OCI-LY7 (cell line): ENCODE data around the gene BLCAP. TPM values are rescaled to one million over a fixed set of nuclear protein-coding genes. Genes with fewer than 3 reads are reported as not detected.

ENCODE experiments used
- BruUV-seq: library from RNA; stranded (reverse); fragments of 400-500 nt; replicated peaks from 2 replicates; lab custom pipeline; 2021; lab: Mats Ljungman, UMichigan
- CTCF ChIA-PET: fragments of 300-600 bp; sonication (Branson Sonifier 250); formaldehyde crosslinking; loops from one replicate; lab custom pipeline; 2022; ENCODE audit warnings: antibody characterized with exemption; ENCODE audit not compliant: unreplicated experiment; lab: Charles Lee
- POLR2A ChIA-PET: fragments of 300-600 bp; sonication (Branson Sonifier 250); formaldehyde crosslinking; loops from one replicate; lab custom pipeline; 2022; ENCODE audit warnings: antibody characterized with exemption; lab: Charles Lee
- DNase-seq: peaks from one replicate; pipeline ENCODE4 v3.0.0-alpha.2; 2015; ENCODE audit warnings: low spot score
- H2AFZ ChIP-seq: fragments of 200-600 bp; sonication (generic), shearing (Covaris generic); 2 replicates; pipeline ENCODE4 v1.6.1; 2014; ENCODE audit warnings: mild to moderate bottlenecking, antibody characterized with exemption, low read length, moderate library complexity
- H3K27ac ChIP-seq: fragments of 200-600 bp; sonication (generic); 2 replicates; pipeline ENCODE4 v1.5.1; 2014; ENCODE audit warnings: mixed run types, low read depth, mild to moderate bottlenecking, moderate library complexity, low read length, inconsistent platforms; ENCODE audit not compliant: poor library complexity, severe bottlenecking
- H3K36me3 ChIP-seq: fragments of 200-600 bp; sonication (generic); 2 replicates; pipeline ENCODE4 v1.6.1; 2014; ENCODE audit warnings: mild to moderate bottlenecking, antibody characterized with exemption, low read length, moderate library complexity, mixed read lengths; ENCODE audit not compliant: insufficient read depth
- H3K4me1 ChIP-seq: fragments of 200-600 bp; sonication (generic); 2 replicates; pipeline ENCODE4 v1.5.1; 2014; ENCODE audit warnings: mild to moderate bottlenecking, low read length; ENCODE audit not compliant: insufficient read depth, poor library complexity, severe bottlenecking
- H3K4me2 ChIP-seq: fragments of 200-600 bp; sonication (generic); 2 replicates; pipeline ENCODE4 v1.6.1; 2014; ENCODE audit warnings: mild to moderate bottlenecking, low read length
- H3K4me3 ChIP-seq: fragments of 200-600 bp; sonication (generic); 2 replicates; pipeline ENCODE4 v1.5.1; 2014; ENCODE audit warnings: mild to moderate bottlenecking, low read depth, low read length; ENCODE audit not compliant: poor library complexity, severe bottlenecking
- H3K79me2 ChIP-seq: fragments of 200-600 bp; sonication (generic); 2 replicates; pipeline ENCODE4 v1.6.1; 2016; ENCODE audit warnings: low read depth, mild to moderate bottlenecking, low read length, moderate library complexity, mixed read lengths; ENCODE audit not compliant: insufficient read depth
- H3K9me2 ChIP-seq: fragments of 200-600 bp; sonication (generic); 2 replicates; pipeline ENCODE4 v1.6.1; 2016; ENCODE audit warnings: mild to moderate bottlenecking, low read length, mixed read lengths; ENCODE audit not compliant: insufficient read depth
- H3K9me3 ChIP-seq: fragments of 200-600 bp; sonication (generic); 2 replicates; pipeline ENCODE4 v1.6.1; 2014; ENCODE audit warnings: mild to moderate bottlenecking, mixed run types, low read length, mixed read lengths
- H4K20me1 ChIP-seq: fragments of 200-600 bp; sonication (generic); 2 replicates; pipeline ENCODE4 v1.6.1; 2014; ENCODE audit warnings: mild to moderate bottlenecking, antibody characterized with exemption, low read length, moderate library complexity, mixed read lengths; ENCODE audit not compliant: insufficient read depth
- EZH2phosphoT487 ChIP-seq: fragments of 200-600 bp; sonication (generic); IDR thresholded peaks from 2 replicates; pipeline ENCODE4 v1.6.1; 2018; ENCODE audit warnings: low read depth, borderline replicate concordance, mild to moderate bottlenecking, mixed run types, antibody characterized with exemption, low read length, moderate library complexity, mixed read lengths
- intact Hi-C: fragments of 100-400 bp; cut with micrococcal nuclease; formaldehyde crosslinking; loops from one replicate; pipeline ENCODE4 v1.10.0; 2022; ENCODE audit not compliant: unreplicated experiment
- total RNA-seq, 2 experiments: library from RNA; depleted of rRNA in 1 of 2; stranded (reverse); fragments of >200 nt in 1 of 2; shearing (Covaris generic) in 1 of 2; gene quantifications; 2 replicates each; pipeline ENCODE4 v1.2.3, GENCODE V29; 2014 to 2022
- TF ChIP-seq, protein P1 (sequence below): fragments of 200-600 bp; sonication (generic); conservative IDR thresholded peaks from 2 replicates; pipeline ENCODE4 v1.5.1; 2014; ENCODE audit warnings: mild to moderate bottlenecking, antibody characterized with exemption, low read length, moderate library complexity, mixed read lengths

Gene BLCAP
- total RNA-seq, 2 experiments from 2014 or later: 32.3 to 55.1 TPM

DNA sequence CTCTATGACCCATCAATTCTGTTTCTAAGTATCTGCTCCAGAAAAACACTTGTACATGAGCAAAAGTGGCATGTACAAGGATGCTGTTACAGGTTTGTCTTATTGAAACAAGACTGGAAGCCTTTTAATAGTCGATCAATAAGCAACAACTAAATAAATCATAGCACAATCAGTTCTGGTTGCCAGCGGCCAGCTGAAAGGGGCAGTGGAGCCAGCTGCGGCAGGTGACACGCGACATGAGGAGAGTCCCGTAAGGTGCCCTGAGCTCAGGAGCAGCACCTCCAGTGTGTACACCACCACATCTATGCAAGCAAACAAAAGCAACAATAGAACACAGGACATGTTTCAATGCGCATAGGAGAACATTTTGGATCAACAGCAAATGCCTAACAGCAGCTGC lies 27.4 kb downstream of the BLCAP start:
- Histone ChIP-seq H3K4me3 (no peak overlapping the region), H3K4me2 (no peak overlapping the region), H3K9me2 (no peaks in the 10 kb centered on the region), H3K27ac (no peak overlapping the region), H3K36me3 (no peaks in the 10 kb centered on the region), H3K79me2 (no peaks in the 10 kb centered on the region), H3K9me3 (no peaks in the 10 kb centered on the region), H3K4me1 (peaks cover 9% of the 10 kb centered on the region), H2AFZ (no peak overlapping the region), H4K20me1 (no peaks in the 10 kb centered on the region; the same call in 1 of the 2 replicates)
- CTCF ChIA-PET: no interaction called here
- intact Hi-C loops: no loop called here
- no peak for DNase-seq
- TF ChIP-seq, protein P1, sequence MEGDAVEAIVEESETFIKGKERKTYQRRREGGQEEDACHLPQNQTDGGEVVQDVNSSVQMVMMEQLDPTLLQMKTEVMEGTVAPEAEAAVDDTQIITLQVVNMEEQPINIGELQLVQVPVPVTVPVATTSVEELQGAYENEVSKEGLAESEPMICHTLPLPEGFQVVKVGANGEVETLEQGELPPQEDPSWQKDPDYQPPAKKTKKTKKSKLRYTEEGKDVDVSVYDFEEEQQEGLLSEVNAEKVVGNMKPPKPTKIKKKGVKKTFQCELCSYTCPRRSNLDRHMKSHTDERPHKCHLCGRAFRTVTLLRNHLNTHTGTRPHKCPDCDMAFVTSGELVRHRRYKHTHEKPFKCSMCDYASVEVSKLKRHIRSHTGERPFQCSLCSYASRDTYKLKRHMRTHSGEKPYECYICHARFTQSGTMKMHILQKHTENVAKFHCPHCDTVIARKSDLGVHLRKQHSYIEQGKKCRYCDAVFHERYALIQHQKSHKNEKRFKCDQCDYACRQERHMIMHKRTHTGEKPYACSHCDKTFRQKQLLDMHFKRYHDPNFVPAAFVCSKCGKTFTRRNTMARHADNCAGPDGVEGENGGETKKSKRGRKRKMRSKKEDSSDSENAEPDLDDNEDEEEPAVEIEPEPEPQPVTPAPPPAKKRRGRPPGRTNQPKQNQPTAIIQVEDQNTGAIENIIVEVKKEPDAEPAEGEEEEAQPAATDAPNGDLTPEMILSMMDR: no peak
- no peak for TF ChIP-seq EZH2phosphoT487
- POLR2A ChIA-PET: no interaction called here
- BruUV-seq: no TSS peak

DNA sequence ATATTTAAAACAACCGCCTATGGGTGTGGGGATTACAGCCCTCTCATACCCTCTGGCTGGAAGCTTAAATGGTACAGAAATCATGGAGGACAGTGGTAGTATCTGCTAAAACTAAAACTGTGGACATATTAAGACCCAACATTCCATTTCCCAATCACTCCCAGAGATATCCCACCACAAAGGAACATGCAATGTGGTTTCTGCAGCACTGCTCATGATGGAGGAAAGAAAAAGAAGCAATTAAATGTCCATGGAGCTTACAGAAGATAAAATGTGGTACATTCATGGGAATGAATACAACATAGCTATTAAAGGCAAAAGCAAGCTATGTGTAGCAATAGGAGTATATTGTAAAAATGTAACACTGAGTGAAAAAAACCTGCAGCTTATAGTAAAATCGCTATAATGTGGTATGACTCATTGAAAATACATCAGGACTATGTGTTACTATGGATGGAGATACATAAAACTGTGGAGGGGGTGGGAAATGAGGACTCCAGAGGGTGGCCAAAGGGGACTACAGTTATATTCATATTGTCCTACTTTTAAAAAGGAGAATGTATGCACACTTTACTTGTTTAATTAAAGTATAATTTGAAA lies 29.5 kb downstream of the BLCAP start:
- intact Hi-C loops: no loop called here
- BruUV-seq: no TSS peak
- Histone ChIP-seq H4K20me1 (no peaks in the 10 kb centered on the region; the same call in 1 of the 2 replicates), H3K4me2 (no peak overlapping the region), H3K36me3 (no peaks in the 10 kb centered on the region), H3K9me2 (no peaks in the 10 kb centered on the region), H2AFZ (no peak overlapping the region), H3K79me2 (no peaks in the 10 kb centered on the region), H3K9me3 (no peaks in the 10 kb centered on the region), H3K27ac (no peak overlapping the region), H3K4me3 (no peak overlapping the region), H3K4me1 (peaks cover 10% of the 10 kb centered on the region)
- ChIA-PET POLR2A (interaction anchor here (1.2 kb wide), 1 partner anchor 8 kb away, joined by 7 read pairs; no protein-coding TSS in a partner anchor), CTCF (no interaction called here)
- TF ChIP-seq, protein P1: no peak
- no peak for TF ChIP-seq EZH2phosphoT487
- DNase-seq: no peak

DNA sequence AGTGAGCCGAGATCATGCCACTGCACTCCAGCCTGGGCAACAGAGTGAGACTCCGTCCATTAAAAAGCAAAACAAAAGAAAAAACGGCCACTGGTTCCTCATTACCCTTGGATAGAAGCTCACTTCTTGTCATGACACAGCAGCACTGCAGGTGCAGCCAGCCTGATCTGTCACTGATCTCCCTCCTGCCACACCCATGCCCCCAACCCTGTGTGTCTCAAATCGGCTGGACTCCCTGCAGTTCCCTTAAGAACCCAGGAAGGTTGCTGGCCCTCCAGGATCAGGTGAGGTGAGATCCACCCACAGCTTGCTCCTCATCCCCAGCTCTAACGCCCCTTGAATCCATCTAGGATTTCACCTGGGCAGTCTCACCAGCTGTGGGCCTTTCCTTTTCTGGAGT lies 32.9 kb downstream of the BLCAP start:
- no peak for DNase-seq
- Histone ChIP-seq H3K36me3 (no peaks in the 10 kb centered on the region), H3K4me1 (peaks cover 10% of the 10 kb centered on the region), H3K79me2 (no peaks in the 10 kb centered on the region), H2AFZ (no peak overlapping the region), H3K4me3 (no peak overlapping the region), H4K20me1 (no peaks in the 10 kb centered on the region), H3K4me2 (no peak overlapping the region), H3K27ac (no peak overlapping the region), H3K9me2 (no peaks in the 10 kb centered on the region), H3K9me3 (no peaks in the 10 kb centered on the region)
- ChIA-PET POLR2A (interaction anchor here (0.5 to 1.6 kb wide), 2 partner anchors 12 to 309 kb away, joined by 4 to 6 read pairs; no protein-coding TSS in a partner anchor), CTCF (interaction anchor here (0.6 kb wide), 1 partner anchor 11 kb away, joined by 5 read pairs; no protein-coding TSS in a partner anchor)
- TF ChIP-seq, protein P1: no peak
- no peak for TF ChIP-seq EZH2phosphoT487
- intact Hi-C loops: no loop called here
- BruUV-seq: no TSS peak
